Gastroesophageal sphincter (tissue), 3 donors: ENCODE measurements around the gene USP31.

ENCODE experiments used
- CTCF ChIP-seq, 4 experiments: fragments of 200-600 bp in 2 of 4; fragments of 450-650 bp in 2 of 4; sonication (generic) in 1 of 4; IDR thresholded peaks; one replicate each; pipeline ENCODE4 v1.5.1; 2017 to 2019; ENCODE audit warnings: antibody characterized with exemption in 4 of 4, mild to moderate bottlenecking in 2 of 4, moderate library complexity in 2 of 4
- EP300 ChIP-seq: sonication (generic); formaldehyde crosslinking; IDR thresholded peaks from one replicate; pipeline ENCODE4 v1.6.1; 2017; ENCODE audit warnings: antibody characterized with exemption, mild to moderate bottlenecking
- POLR2A ChIP-seq, 2 donors: fragments of 450-650 bp; IDR thresholded peaks; one replicate each; pipeline ENCODE4 v1.6.1; 2017; ENCODE audit warnings: antibody characterized with exemption in 2 of 2, mild to moderate bottlenecking in 2 of 2, moderate library complexity in 1 of 2
- POLR2AphosphoS5 ChIP-seq: sonication (generic); formaldehyde crosslinking; IDR thresholded peaks from one replicate; pipeline ENCODE4 v1.6.1; 2017; ENCODE audit warnings: antibody characterized with exemption

- TF ChIP-seq POLR2AphosphoS5 (no peak), POLR2A (IDR thresholded peaks at IDR 0.05) (no peak), EP300 (no peak), CTCF (IDR thresholded peaks at IDR 0.05) (no peak)
Measured at GRCh38 chr16:23131436-23131835, 17.8 kb downstream of the USP31 start.
